Measurements from ENCODE around the gene SELENOV.

The SELENOV gene

DNA sequence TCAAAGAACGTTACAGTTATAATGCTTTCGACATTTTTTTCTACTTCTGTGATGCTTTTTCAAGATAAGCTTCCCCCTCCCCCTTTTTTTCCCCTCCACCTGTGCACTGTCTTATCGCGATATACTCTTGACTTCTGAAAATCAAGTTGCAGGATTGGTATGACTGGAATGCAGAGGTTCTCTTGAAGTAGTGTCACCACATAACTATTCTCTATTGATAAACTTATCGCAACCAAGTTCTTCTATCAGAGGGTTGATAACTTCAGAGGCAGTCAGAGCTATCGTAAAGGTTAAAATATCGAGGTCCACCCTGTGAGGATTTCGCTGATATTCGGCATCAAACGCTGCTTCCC lies 24.2 kb downstream of the SELENOV start (continued):
- TF ChIP-seq ZBTB17 (tag by site-specific recombination; IDR thresholded peaks at IDR 0.05) (0 out of 2 replicates have a peak, but pooled peaks have one; percentile 40), ZFP69B (tag by site-specific recombination; IDR thresholded peaks at IDR 0.05) (0 out of 2 replicates have a peak, but pooled peaks have one; percentile 20), ZNF529 (tag by site-specific recombination; IDR thresholded peaks at IDR 0.05; ENCODE audit: insufficient replicate concordance) (no peak), ZNF366 (tag by site-specific recombination; conservative IDR thresholded peaks at IDR 0.05) (peak; percentile 60; the same call in 1 of the 2 replicates), ZNF311 (tag by site-specific recombination; IDR thresholded peaks at IDR 0.05; ENCODE audit: borderline replicate concordance) (no peak), ZXDB (tag by site-specific recombination; IDR thresholded peaks at IDR 0.05) (peak; percentile 26; the same call in 1 of the 2 replicates), BCL11B (tag by site-specific recombination; IDR thresholded peaks at IDR 0.05; ENCODE audit: low read depth) (no peak), ZSCAN30 (tag by site-specific recombination; IDR thresholded peaks at IDR 0.05) (no peak), ZNF132 (tag by site-specific recombination; IDR thresholded peaks at IDR 0.05; ENCODE audit: borderline replicate concordance) (no peak), ZNF791 (tag by site-specific recombination; IDR thresholded peaks at IDR 0.05) (no peak), ZNF10 (tag by site-specific recombination; IDR thresholded peaks at IDR 0.05) (no peak), ZNF23 (tag by site-specific recombination; IDR thresholded peaks at IDR 0.05; ENCODE audit: borderline replicate concordance) (no peak), ZNF184 (tag by site-specific recombination; IDR thresholded peaks at IDR 0.05) (no peak), GLI2 (tag by site-specific recombination; IDR thresholded peaks at IDR 0.05; ENCODE audit: borderline replicate concordance, low read depth) (no peak)

DNA sequence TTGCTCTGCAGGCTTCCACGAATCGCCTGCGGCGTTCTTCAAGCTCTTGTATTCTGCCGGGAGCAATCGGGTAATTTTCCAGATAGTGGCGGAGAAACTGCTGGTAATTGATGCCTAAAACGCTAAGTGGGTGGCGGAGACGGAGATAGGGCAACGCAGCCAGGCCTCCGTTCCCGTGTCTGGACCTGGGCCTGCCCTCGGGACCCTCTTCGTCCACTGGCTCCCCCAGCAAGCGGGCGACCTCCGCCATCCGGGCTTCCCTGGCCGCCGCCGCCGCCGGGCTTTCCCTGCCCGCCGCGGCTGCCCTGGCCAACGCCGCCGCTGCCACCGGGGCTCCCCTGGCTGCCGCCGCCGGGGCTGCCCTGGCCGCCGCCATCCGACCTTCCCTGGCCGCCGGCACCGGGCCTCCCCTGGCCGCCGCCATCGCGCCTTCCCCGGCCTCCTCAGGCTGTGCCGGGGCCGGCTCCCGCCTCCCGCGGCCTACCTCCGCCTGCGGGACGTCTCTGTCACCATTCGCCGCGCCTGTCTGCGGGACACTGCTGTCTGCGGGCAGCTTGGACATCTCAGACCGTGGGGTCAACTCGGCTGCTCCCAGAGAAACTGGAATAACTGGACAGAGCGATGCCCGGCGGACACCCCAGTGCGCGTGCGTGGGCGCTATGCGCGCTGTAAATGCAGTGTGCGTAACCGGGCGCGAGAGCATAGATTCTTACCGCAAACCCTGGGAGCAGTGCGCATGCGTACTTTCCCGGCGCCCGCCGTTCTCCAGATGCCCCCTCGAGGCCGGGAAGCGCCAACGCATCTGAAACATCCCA lies 24.8 kb downstream of the SELENOV start, which contains the start of gene EID2:
Gene EID2 (minus strand): TSS at position 644 of the 815 bp plus-strand sequence. CDS start 82 bp downstream, at position 562.
- Histone ChIP-seq H3K4me1 (ENCODE audit: control insufficient read depth, insufficient read depth, low read length) (peaks cover 16% of the 10 kb centered on the region), H3K4me3 (ENCODE audit: low read depth, low read length) (peak within 1 kb of the TSS; percentile 83), H3K36me3 (ENCODE audit: control insufficient read depth in 2 of 2, insufficient read depth in 1 of 2, low read length in 2 of 2) (peaks cover 2 to 27% of the 10 kb centered on the region in 2 experiments), H3K9me3 (ENCODE audit: control insufficient read depth, insufficient read depth, low read depth, low read length) (no peaks in the 10 kb centered on the region), H3K27ac (ENCODE audit: extremely low read depth, low read depth, low read length) (peak within 1 kb of the TSS; percentile 97)
- POLR2A ChIA-PET, result interaction anchor here (0.6 to 2.3 kb wide), 8 partner anchors 10 to 148 kb away, joined by 3 to 30 read pairs (median 4); partner anchors contain the start of genes MED29, PAF1, RPS16 and TIMM50
- CTCF ChIA-PET, result interaction anchor here (0.6 to 4.2 kb wide), 25 partner anchors 11 to 512 kb away, joined by 3 to 30 read pairs (median 4); partner anchors contain the start of gene RPS16
- TF ChIP-seq WT1 (tag by site-specific recombination; IDR thresholded peaks at IDR 0.05) (0 out of 2 replicates have a peak, but pooled peaks have one; percentile 5), ZNF2 (tag by site-specific recombination; IDR thresholded peaks at IDR 0.05) (peak; percentile 86; the same call in 1 of the 2 replicates), ZNF654 (tag by site-specific recombination; IDR thresholded peaks at IDR 0.05; ENCODE audit: low read depth) (peak; percentile 55; the same call in 1 of the 2 replicates), ZNF544 (tag by site-specific recombination; IDR thresholded peaks at IDR 0.05) (no peak), ZNF24 (tag by site-specific recombination; IDR thresholded peaks at IDR 0.05) (peak; percentile 30; the same call in 1 of the 2 replicates), KLF9 (tag by site-specific recombination; IDR thresholded peaks at IDR 0.05; ENCODE audit: low read depth) (peak; percentile 28; the same call in 1 of the 2 replicates), ZBTB17 (tag by site-specific recombination; IDR thresholded peaks at IDR 0.05) (peak; percentile 75), SETDB1 (IDR thresholded peaks at IDR 0.05; ENCODE audit: insufficient read length, low read length) (peak; percentile 13), ZNF202 (tag by site-specific recombination; IDR thresholded peaks at IDR 0.05; ENCODE audit: borderline replicate concordance) (no peak), SP7 (tag by site-specific recombination; IDR thresholded peaks at IDR 0.05) (peak; percentile 66), YY1 (tag by site-specific recombination; IDR thresholded peaks at IDR 0.05) (peak; percentile 84), ZSCAN30 (tag by site-specific recombination; IDR thresholded peaks at IDR 0.05) (peak; percentile 80)
- TF ChIP-seq, protein P1, sequence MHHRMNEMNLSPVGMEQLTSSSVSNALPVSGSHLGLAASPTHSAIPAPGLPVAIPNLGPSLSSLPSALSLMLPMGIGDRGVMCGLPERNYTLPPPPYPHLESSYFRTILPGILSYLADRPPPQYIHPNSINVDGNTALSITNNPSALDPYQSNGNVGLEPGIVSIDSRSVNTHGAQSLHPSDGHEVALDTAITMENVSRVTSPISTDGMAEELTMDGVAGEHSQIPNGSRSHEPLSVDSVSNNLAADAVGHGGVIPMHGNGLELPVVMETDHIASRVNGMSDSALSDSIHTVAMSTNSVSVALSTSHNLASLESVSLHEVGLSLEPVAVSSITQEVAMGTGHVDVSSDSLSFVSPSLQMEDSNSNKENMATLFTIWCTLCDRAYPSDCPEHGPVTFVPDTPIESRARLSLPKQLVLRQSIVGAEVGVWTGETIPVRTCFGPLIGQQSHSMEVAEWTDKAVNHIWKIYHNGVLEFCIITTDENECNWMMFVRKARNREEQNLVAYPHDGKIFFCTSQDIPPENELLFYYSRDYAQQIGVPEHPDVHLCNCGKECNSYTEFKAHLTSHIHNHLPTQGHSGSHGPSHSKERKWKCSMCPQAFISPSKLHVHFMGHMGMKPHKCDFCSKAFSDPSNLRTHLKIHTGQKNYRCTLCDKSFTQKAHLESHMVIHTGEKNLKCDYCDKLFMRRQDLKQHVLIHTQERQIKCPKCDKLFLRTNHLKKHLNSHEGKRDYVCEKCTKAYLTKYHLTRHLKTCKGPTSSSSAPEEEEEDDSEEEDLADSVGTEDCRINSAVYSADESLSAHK (tag by site-specific recombination; IDR thresholded peaks at IDR 0.05), result 0 out of 2 replicates have a peak, but pooled peaks have one; percentile 3
- TF ChIP-seq, protein P2, sequence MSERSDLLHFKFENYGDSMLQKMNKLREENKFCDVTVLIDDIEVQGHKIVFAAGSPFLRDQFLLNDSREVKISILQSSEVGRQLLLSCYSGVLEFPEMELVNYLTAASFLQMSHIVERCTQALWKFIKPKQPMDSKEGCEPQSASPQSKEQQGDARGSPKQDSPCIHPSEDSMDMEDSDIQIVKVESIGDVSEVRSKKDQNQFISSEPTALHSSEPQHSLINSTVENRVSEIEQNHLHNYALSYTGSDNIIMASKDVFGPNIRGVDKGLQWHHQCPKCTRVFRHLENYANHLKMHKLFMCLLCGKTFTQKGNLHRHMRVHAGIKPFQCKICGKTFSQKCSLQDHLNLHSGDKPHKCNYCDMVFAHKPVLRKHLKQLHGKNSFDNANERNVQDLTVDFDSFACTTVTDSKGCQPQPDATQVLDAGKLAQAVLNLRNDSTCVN (tag by site-specific recombination; optimal IDR thresholded peaks at IDR 0.05), result peak; percentile 100
- TF ChIP-seq, protein P3, sequence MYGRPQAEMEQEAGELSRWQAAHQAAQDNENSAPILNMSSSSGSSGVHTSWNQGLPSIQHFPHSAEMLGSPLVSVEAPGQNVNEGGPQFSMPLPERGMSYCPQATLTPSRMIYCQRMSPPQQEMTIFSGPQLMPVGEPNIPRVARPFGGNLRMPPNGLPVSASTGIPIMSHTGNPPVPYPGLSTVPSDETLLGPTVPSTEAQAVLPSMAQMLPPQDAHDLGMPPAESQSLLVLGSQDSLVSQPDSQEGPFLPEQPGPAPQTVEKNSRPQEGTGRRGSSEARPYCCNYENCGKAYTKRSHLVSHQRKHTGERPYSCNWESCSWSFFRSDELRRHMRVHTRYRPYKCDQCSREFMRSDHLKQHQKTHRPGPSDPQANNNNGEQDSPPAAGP (tag by site-specific recombination; IDR thresholded peaks at IDR 0.05), result peak; percentile 69; the same call in 1 of the 2 replicates
- TF ChIP-seq, protein P4, sequence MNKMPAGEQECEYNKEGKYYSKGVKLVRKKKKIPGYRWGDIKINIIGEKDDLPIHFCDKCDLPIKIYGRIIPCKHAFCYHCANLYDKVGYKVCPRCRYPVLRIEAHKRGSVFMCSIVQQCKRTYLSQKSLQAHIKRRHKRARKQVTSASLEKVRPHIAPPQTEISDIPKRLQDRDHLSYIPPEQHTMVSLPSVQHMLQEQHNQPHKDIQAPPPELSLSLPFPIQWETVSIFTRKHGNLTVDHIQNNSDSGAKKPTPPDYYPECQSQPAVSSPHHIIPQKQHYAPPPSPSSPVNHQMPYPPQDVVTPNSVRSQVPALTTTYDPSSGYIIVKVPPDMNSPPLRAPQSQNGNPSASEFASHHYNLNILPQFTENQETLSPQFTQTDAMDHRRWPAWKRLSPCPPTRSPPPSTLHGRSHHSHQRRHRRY (tag by site-specific recombination; IDR thresholded peaks at IDR 0.05), result no peak
- TF ChIP-seq, protein P5, sequence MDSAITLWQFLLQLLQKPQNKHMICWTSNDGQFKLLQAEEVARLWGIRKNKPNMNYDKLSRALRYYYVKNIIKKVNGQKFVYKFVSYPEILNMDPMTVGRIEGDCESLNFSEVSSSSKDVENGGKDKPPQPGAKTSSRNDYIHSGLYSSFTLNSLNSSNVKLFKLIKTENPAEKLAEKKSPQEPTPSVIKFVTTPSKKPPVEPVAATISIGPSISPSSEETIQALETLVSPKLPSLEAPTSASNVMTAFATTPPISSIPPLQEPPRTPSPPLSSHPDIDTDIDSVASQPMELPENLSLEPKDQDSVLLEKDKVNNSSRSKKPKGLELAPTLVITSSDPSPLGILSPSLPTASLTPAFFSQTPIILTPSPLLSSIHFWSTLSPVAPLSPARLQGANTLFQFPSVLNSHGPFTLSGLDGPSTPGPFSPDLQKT (IDR thresholded peaks at IDR 0.05; ENCODE audit: borderline replicate concordance, low read depth, low read length), result no peak
